Duodenal mucosa (tissue), 2 donors: ENCODE measurements around the gene ALDH3B1.
A peak's percentile ranks its signal among the peaks of the same experiment; 100 is the strongest.
"Not testable (repeated sequence)": the region's sequence is repeated elsewhere in the genome, so short reads cannot be mapped to it uniquely, and the experiment has no call there.

Source experiments
- H3K27ac ChIP-seq: one replicate; pipeline ENCODE4 v1.7.0; 2013; ENCODE audit warnings: low read depth, low read length
- H3K27me3 ChIP-seq, 2 donors: one replicate each; pipeline ENCODE4 v1.7.0; 2013; ENCODE audit warnings: low read length in 2 of 2, control low read depth in 1 of 2; ENCODE audit not compliant: insufficient read depth in 2 of 2, control insufficient read depth in 1 of 2
- H3K36me3 ChIP-seq, 2 donors: one replicate each; pipeline ENCODE4 v1.7.0; 2013; ENCODE audit warnings: low read length in 2 of 2, control low read depth in 1 of 2; ENCODE audit not compliant: insufficient read depth in 2 of 2, control insufficient read depth in 1 of 2
- H3K4me1 ChIP-seq, 2 donors: one replicate each; pipeline ENCODE4 v1.7.0; 2013; ENCODE audit warnings: low read length in 2 of 2, control low read depth in 1 of 2; ENCODE audit not compliant: insufficient read depth in 2 of 2, control insufficient read depth in 1 of 2
- H3K4me3 ChIP-seq, 2 donors: one replicate each; pipeline ENCODE4 v1.7.0; 2013; ENCODE audit warnings: low read length in 2 of 2, low read depth in 1 of 2
- H3K9ac ChIP-seq, 2 donors: one replicate each; pipeline ENCODE4 v1.7.0; 2013; ENCODE audit warnings: low read length in 2 of 2, low read depth in 1 of 2
- H3K9me3 ChIP-seq, 2 donors: one replicate each; pipeline ENCODE4 v1.7.0; 2013; ENCODE audit warnings: low read length in 2 of 2, control low read depth in 1 of 2; ENCODE audit not compliant: control insufficient read depth in 1 of 2

ALDH3B1 gene

DNA sequence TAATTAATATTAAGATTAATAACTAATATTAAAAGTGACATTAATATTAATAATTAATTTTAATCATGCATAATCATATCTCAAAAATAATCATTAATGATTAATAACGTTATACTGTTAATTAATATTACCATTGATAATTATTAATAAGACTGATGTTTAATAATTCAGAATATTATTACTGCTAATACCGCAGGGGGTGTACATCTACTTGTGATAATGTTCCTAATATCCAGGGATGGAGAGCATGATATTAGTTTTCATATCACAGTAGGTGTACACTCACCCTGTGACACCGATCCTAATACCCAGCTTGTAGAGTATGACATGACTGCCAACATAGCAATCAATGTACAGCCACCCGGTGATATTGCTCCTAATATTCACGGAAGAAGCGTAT lies 24.8 kb upstream of the ALDH3B1 start:
- not testable (repeated sequence) for H3K9me3 ChIP-seq, H3K4me3 ChIP-seq, H3K36me3 ChIP-seq, H3K27me3 ChIP-seq, H3K9ac ChIP-seq, H3K27ac ChIP-seq, H3K4me1 ChIP-seq

DNA sequence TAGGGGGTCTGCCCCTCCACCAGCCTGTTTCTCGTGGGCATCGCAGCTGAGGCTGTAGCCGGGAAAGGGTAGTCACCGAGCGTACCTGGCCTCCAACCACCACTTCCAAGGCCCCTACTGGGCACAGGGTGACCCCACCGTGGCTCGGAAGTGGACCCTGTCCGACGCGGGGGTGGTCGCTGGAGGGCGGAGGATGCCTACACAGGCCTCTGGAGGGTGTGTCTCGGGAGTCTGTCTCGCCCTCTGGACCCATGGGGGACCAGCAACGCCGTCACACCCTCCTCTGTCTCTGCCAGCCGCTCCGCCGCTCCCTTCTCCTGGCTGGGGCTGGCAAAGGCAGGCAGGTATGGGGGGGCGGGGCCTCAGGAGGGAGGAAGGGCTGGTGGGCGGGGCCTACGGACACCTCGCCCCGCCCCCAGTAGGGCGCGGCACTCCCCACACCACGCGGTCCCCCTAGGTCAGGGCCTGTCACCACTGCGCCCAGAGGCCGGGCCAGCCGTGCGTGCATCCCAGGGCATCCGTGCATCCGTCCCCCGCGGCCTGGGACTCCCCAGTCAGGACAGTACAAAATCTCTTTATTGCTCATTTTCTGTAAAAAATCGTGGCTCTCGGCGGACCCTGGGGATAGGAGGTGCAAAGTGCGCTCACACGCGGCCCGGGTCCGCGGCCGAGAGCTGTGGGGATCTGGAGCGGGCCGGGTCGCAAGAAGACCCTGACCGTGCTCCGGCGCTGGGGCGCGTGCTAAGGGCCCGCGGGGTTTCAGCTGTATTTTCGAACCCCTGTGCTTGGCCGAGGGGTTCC lies 19.4 kb upstream of the ALDH3B1 start:
- H3K36me3 ChIP-seq, H3K9ac ChIP-seq, H3K4me3 ChIP-seq, H3K27ac ChIP-seq, H3K4me1 ChIP-seq, H3K27me3 ChIP-seq, H3K9me3 ChIP-seq: not testable (repeated sequence)

DNA sequence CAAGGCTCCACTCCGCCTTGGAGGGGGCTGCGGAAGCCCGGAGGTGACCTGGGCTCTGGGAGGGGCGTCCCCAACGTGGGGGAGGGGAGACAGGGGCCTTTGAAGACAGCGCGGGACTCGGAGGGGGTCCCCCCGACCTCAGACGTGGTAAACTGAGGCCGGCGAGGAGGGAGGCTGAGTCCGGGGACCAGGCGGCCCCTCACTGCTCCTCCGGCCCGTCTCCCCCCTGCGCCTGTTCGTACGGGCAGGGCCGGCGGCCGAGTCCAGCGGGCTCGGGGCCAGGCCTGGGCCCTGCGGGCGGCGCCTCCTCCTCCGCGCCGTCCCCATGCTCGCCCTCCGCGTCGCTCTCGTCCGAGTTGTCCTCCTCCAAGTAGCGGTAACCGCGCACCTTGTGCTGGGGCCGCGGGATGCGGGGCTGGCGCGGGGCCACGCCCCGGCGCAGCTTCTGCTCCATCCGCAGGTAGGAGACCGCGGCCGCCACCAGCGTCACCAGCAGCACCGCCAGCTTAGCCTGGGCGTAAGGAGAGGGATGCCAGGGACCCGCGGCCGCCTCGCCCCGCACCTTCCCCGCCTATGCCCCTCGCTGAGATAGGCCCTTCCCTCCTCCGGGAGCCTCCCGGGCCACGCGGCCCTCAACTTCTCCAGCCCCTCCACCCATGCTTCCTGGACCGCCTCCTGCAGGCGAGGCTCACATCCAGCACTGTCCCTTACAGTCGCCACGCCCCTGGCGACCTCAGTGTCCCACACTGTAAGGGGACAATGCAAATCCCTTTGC lies 18.6 kb upstream of the ALDH3B1 start:
- not testable (repeated sequence) for H3K27ac ChIP-seq, H3K27me3 ChIP-seq, H3K9ac ChIP-seq, H3K4me1 ChIP-seq, H3K4me3 ChIP-seq, H3K9me3 ChIP-seq, H3K36me3 ChIP-seq

DNA sequence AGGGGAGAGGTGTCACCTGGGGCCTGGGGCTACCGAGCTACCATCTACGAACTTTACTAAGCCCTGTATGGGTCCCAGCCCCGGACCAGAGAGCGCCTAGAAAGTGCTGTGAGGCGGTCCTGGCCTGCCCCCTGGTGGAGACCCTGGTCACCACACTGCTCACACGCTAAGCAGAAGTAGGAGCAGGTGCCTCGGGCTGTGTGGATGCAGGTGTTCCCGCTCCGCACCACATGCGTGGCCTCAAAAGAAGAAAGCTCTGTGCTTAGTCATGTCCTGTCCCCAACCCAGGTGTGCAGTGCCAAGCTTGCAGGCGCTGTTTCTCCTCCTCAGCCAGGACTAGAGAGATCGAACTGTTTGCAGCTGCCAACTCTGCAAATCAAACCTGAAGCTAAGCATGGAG lies 16.3 kb upstream of the ALDH3B1 start:
- H3K36me3 ChIP-seq, H3K4me3 ChIP-seq, H3K9me3 ChIP-seq, H3K27me3 ChIP-seq, H3K27ac ChIP-seq, H3K9ac ChIP-seq: not testable (repeated sequence)
- H3K4me1 ChIP-seq, result peaks cover 17 to 22% of the 10 kb centered on the region in 2 donors

DNA sequence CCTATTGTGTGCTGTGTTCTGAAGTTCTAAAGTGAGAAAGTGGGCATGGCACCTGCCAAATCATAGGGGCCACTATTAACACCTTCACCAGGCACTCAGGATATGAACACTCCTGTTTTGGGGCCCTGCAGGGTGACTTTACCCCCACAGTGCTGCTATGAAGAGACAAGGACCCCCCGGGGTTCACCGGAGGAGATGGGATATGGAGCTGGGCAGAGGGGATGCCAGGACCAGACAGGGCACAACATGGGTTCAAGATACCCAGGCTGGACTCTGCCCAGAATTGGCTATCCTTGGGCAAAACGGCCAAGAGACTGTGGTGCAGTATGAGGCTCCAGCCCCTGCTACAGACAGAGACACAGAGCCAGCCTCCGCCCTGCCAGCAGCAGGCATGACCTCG lies 15.7 kb upstream of the ALDH3B1 start:
- H3K36me3 ChIP-seq, H3K9me3 ChIP-seq, H3K4me3 ChIP-seq, H3K9ac ChIP-seq, H3K27ac ChIP-seq, H3K27me3 ChIP-seq: not testable (repeated sequence)
- peaks cover 17 to 27% of the 10 kb centered on the region in 2 donors for H3K4me1 ChIP-seq

DNA sequence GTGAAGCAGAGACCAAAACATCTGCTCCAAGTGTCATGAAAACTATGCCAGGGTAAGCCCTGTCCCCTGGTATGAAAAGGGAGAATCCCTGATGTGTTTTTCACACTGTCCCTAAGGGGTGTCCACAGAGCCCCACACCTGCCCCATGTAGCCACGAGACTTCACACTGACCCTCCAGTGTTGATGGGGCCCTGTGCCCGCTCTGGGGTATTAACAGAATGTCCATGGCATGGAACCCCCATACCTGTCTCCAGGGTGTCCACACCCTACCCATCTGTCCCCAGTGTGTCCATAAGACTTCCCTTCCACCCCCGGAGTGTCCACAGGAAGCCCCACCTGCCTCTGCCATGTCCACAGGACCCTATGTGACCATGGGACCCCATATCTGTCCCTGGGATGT lies 15.0 kb upstream of the ALDH3B1 start:
- not testable (repeated sequence) for H3K36me3 ChIP-seq, H3K9ac ChIP-seq, H3K4me3 ChIP-seq, H3K27me3 ChIP-seq, H3K27ac ChIP-seq, H3K9me3 ChIP-seq
- H3K4me1 ChIP-seq, result peaks cover 17 to 27% of the 10 kb centered on the region in 2 donors

DNA sequence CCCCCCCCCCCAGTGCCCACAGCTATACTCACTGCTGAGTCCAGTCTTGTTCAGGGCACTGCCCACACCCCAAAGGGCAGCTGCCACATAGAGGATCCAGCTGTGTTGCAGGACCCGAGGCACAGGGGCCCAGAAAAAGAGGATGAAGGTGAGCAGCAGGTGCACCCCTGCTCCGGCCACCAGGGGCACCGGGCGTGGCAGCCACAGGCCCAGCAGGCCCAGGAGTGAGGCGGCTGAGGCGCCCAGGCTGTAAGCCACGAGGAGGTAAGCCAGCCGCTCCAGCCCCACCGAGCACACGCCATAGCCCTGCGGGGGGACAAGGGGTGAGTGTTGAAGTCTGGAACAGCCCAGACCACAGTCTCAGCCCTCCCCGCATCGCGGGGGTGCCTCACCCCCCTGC lies 14.5 kb upstream of the ALDH3B1 start:
- not testable (repeated sequence) for H3K27me3 ChIP-seq, H3K36me3 ChIP-seq, H3K4me3 ChIP-seq, H3K9me3 ChIP-seq, H3K9ac ChIP-seq, H3K27ac ChIP-seq
- H3K4me1 ChIP-seq, result peaks cover 17 to 27% of the 10 kb centered on the region in 2 donors

DNA sequence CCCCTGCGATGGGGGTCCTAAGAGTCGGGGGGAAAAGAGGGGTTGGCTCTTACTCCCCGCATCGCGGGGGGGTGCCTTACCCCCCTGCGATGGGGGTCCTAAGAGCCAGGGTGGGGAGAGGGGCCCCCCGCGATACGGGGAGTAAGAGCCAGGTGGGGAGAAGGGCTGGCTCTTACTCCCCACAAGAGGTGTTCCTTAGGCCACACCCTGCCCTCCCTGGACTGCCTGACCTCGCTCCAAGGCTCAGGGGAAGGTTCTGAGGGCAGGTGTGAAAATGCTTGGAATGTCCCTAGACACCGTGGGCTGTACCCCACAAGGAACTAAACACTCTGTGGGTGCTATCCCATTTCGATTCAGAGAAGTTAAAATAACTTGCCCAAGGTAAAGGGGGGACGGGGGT lies 14.1 kb upstream of the ALDH3B1 start:
- H3K4me1 ChIP-seq, result peaks cover 17 to 27% of the 10 kb centered on the region in 2 donors
- no peak overlapping the region for H3K27ac ChIP-seq
- no peaks in the 10 kb centered on the region for H3K27me3 ChIP-seq
- no peak overlapping the region for H3K4me3 ChIP-seq
- H3K9ac ChIP-seq, result no peak overlapping the region
- H3K36me3 ChIP-seq, result peaks cover 0 to 6% of the 10 kb centered on the region in 2 donors
- no peaks in the 10 kb centered on the region for H3K9me3 ChIP-seq

DNA sequence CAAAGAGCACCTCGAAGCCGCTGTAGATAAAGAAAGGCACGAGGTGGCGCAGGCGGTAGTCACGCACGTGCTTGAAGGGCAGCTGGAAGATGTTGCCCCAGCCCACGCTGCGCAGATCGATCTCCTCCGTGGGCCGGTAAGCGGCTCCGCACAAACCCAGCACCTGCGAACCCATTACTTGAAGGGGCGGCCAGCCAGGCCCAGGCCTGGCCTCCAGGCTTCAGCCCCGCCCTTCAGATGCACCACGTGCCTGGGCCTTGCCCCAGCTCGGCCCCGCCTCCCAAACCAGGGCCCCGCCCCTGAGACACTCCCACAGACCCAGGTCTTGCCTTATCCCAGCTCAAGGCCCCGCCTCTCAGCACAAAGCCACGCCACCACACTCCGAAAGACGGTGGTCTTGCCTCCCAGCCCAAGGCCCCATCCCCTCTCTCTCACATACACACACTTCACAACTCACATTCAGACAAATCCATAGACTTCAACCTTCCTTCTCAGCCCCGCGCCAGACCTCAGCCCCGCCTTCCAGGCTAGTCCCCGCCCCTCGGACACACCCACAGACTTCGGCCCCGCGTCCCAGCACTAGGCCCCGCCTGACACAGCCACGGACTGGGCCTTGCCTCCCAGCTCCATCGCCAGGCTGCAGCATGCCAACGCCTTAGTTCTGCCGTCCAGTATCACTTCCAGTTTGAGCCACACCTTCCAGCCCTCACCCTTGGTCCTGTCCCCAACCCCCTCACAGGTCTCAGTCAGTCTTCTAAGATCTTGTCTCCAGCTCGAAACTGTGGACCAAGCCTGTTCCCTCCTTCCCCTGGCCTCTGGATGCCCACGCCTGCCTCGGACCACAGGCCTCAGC lies 13.3 kb upstream of the ALDH3B1 start:
- no peaks in the 10 kb centered on the region for H3K9me3 ChIP-seq
- no peak overlapping the region for H3K27ac ChIP-seq
- peaks cover 0 to 6% of the 10 kb centered on the region in 2 donors for H3K36me3 ChIP-seq
- H3K27me3 ChIP-seq, result no peaks in the 10 kb centered on the region
- peaks cover 17 to 27% of the 10 kb centered on the region in 2 donors for H3K4me1 ChIP-seq
- H3K4me3 ChIP-seq, result peak overlapping the region in 1 of 2 donors; percentile 54
- peak overlapping the region in 1 of 2 donors; percentile 66 for H3K9ac ChIP-seq

DNA sequence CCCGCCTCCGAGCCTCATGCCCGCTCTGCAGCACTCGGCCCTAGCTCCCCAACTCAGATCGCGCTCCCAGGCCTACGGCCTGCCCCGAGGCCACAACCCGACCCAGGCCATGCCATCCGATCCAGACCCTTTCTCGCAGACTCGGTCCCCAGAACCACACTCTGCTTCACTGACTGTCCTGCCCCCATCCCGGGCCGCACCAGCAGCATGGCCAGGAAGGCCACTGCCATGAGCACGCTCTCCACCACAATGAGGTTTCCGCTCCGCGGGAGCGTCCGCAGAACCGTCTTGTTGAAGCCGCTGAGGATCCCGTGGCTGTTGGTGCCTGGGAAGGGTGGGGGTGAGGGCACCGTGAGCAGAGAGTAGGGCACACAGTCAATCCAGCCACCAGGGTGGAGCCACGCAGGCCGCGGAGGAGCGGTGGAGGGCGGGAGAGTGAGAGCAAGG lies 12.6 kb upstream of the ALDH3B1 start:
- Histone ChIP-seq H3K27ac (no peak overlapping the region), H3K4me1 (peaks cover 19 to 32% of the 10 kb centered on the region in 2 donors), H3K36me3 (peaks cover 0 to 6% of the 10 kb centered on the region in 2 donors), H3K9me3 (no peaks in the 10 kb centered on the region), H3K27me3 (no peaks in the 10 kb centered on the region), H3K9ac (peak overlapping the region in 1 of 2 donors; percentile 66), H3K4me3 (no peak overlapping the region)
